Right kidney (tissue), 1 donor: ENCODE data around the gene C10orf90.

Experiments
- DNase-seq: peaks from one replicate; pipeline ENCODE4 v3.0.0-alpha.2; 2016

Gene C10orf90

DNA sequence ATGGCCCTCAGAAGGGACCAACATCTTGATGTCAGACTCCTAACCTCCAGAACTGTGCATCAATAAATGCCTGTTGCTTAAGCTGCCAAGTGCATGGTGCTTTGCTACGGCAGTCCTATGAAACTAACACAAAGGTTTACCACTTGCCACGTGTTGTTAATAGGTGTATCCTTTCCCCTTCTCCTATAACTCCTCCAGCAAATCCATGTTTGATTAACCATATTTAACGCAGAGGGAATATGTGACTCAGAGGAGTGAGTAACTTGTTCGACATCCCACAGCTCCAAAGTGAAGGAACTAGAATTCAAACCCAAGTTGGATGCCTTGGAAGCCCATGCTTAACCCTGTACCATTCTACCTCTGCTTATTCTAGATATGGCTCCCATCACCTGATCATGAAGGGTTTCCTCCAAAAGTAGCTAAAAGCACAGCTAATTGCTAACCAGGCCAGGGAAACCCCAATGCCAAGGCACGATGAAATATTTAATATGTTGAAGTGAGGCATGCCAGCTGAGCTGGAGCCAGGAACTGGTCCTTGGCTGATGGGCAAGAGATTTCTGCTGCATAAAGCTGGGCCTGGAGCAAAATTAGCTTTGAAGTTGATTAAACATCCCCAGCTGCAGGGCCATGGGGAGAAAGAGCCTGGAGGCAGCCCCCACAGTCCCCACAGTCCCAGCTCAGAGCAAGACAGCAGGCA lies 131.9 kb downstream of the C10orf90 start:
- no peak for DNase-seq

DNA sequence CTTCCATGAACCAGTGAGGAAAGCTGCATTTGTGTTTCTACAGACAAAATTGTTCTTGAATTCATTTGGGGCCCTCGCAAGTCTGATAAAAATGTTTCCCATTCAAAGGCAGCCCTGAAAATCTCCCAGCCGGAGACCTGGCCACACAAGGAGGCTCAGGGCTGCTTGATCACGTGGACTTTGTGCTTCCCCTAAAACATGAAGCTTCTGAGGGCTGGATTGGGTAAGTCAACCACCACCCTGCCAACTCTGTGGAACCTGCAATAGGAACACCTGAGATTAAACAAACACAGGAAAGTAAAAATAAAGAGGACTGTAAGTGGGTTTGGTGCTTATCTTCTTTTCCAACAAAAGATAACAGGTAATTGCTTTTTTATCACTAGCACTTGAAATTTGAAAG lies 133.8 kb downstream of the C10orf90 start:
- DNase-seq = no peak

DNA sequence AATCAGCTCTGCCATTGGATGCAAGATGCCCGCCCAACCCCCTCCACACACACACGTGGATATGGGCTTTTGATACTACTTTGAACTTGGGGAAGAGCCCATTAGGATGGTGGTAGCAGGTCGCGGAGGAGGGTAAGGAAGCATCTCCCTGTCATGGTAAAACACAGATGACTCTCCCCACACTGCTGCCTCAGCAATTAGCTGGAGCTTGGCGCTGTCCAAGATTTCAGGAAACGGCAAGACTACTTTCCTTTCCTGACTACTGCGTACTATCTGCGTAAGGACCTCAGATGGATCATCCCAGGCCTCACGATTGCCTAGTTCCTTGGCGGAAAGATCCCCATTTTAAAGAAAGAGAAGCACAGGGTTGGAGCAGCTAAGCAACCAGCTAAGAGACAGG lies 134.3 kb downstream of the C10orf90 start:
- DNase-seq = no peak

DNA sequence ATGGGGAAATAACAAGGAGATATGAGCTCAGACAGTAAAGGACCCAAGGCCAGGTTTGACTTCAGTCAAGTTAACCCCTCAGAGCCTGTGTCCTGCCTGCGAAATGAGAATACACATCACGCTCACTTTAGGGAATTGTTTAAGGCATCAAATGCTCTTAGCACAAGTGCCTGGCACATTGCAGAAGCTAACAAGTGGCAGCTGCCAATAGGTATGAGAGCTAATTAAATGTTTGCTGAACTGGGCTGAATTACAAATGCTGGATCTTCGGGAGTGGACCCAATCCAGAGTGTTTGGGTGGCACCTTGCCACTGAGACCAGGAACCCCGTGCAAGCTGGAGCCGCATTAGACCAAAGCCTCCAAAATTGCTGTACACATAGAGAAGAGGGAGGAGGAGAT lies 136.8 kb downstream of the C10orf90 start:
- DNase-seq = no peak

DNA sequence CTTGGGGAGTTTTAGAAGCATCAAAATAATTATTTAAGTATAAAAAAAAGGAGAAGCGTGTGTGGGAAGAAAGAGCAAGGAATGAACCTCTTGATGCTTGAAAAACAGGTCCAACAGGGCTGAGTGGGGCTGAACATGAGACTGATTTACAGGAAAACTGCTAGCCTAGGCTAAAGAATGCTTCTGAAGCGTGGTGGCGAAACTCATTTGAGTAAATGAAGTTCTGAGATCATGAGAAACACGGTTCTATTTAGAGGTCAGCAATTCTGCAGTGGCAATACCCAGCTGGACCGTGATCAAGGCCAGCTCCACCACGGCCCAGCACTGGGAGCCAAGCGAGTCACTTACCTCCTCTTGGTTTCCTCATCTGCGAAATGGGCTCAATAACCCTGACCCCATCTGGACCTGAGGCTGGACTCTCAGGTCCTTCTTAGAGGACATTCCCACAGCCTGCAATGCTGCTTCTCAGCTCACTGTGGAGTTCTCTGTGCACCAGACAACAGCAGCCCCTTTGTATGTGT lies 142.1 kb downstream of the C10orf90 start:
- DNase-seq = no peak

DNA sequence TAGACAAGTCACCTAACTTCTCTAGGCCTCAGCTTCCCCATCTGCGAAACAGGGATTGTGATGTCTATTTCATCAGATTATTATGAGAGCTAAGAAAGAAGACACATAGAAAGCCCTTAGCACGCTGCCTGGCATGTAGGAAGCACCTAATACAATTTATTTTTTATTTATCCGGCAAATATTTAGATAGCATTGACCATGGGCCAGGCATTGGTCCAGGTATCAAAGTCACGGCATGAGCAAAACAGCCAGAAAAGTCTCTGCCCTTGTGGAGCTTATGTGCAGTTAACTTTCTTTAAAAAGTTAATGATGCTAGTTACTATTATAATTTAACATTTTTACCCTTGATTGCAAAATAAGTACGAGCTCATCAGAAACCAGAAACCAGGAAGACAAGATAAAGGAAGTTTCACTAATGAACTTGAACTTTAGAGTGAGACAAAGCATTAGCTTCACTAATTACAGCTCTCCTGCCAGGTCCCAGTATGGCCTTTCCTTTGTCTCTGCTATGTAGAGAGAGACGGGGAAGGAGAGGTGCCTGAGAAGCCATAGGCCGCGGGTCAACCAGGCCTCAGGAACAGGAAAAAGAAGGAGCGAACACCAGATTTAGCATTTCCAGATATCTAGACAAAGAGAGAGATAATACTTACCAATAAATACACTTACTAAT lies 142.7 kb downstream of the C10orf90 start:
- DNase-seq = no peak

DNA sequence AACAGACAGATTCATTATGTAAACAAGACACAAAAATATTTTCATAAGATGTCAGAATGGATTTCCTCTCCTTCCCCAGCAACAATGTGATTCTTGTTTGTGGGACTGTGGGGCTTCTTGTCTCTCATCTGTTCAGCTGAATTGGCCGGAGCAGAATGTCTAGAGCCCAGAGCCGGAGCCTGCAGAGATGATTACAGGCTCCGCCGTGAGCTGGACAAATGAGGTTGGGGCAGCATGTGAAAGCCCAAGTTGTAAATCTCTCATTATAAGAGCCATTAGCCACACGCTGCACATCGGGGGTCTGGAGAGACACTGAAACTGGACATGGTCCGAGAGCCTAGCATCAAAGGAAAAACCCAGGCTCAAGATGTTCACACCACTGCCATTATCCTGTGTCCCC lies 145.2 kb downstream of the C10orf90 start:
- no peak for DNase-seq

DNA sequence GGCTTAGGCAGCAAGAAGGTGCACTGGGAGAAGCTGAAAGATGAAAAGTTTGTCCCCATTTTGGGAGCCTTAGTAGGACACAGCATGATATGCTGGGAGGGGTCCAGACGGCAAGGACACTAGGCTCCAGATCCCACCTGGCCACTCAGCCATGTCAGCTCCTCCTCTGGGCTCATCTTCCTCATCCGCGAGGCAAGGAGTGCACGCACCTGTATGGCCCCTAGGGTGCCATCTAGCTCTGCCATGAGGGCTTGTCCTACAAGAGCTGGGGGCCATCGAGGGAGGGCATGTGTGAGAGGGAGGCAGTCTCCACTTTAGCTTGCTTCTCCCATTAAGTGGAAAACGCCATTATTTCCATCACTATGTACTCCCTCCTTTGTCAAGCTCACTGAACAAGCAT lies 146.0 kb downstream of the C10orf90 start:
- no peak for DNase-seq

DNA sequence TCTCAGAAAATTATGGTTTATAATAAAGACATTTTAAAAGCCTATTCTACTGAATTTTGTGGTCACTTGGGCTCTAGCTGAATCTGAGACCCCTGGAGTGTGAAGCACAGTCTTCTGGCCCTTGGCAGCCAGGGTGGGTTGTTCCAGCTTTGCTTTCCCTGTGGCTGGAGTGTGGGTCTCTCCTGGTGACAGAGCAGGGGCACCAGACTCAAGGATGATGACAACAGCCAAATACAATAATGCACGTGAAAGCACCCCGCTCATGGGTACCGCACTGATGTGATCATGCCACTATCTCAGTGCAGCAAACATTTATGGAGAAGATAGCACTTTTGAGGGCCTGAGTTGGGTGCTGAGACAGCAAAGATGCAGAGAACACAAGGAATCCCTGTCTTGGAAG lies 147.4 kb downstream of the C10orf90 start:
- no peak for DNase-seq

DNA sequence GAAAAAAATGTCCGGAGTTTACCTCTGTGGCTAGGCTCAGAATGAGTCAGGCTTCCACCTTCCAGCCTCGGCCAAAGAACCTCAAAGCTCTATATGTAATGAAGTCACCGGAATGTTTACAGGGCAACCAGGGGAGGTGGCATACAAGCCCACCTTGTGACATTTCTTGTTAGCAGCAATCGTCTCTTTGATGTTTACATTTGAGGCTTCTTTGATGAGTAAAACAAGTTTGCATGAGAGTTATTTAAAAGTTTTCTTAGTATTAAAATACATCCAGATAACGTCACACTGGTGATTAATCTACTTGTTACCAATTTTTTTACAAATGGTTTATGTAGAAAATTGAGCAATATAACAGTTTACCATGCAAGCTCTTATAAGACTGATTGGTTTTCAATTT lies 149.1 kb downstream of the C10orf90 start:
- DNase-seq = no peak

DNA sequence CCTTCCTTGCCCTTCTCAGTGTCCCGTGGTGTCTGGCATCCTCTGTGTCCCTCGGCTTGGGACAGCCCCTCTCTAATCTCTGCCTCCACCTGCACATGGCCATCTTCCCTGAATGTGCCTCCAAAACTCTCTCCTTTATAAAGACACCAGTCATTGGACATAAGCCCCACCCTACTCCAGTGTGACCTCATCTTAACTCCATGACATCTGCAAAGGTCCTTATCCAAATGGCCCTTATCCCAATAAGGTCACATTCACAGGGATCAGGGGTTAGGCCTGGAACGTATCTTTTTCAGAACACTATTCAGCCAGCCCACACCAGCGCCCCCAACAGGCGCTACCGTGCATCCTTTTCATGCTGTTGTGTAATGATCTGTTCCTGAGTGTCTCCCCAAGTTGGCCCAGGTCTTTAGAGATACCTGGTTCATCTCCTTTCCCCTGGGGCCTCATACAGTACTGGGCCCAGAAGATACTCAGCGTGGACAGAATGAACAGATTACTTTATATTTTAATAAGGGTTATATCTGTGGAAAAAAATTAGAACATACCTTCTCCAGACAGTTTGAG lies 149.7 kb downstream of the C10orf90 start:
- DNase-seq = no peak

DNA sequence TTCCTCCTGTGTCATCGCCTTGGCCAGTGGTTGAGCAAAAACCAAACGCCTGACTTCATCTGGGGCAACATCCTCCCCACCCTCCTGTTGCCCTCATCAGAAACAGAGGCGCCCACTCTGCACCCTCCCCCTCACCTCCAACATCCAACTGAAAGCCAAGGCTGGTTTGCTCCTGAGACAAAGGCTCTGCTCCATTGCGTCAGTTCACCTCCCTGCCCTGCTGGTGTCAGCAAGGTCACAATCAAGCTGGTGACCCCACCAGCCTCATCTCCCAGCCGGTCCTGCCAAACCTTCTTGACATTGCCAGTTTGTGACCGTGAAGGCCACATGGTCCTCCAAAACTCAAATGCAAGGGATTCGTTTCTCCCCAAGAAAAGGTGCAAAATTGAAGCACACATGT lies 150.5 kb downstream of the C10orf90 start:
- no peak for DNase-seq

DNA sequence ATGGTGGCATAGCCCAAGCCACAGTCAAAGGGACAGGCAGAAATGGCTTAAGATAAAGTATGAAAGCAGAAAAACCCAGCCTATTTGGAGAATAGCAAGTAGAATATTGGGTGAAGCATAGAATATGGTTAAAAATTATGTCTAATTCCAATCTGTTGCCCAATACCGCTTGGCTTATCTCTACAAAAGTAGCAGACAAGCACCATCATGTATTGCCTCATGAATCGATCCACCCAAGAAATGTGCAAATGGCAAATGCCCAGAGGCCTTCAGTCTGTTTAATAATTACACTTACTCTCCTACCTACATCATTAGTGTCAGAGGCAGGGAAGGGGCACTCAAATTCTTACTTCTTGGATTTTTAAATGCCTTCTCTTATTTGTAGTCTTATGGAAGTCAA lies 151.3 kb downstream of the C10orf90 start:
- no peak for DNase-seq

DNA sequence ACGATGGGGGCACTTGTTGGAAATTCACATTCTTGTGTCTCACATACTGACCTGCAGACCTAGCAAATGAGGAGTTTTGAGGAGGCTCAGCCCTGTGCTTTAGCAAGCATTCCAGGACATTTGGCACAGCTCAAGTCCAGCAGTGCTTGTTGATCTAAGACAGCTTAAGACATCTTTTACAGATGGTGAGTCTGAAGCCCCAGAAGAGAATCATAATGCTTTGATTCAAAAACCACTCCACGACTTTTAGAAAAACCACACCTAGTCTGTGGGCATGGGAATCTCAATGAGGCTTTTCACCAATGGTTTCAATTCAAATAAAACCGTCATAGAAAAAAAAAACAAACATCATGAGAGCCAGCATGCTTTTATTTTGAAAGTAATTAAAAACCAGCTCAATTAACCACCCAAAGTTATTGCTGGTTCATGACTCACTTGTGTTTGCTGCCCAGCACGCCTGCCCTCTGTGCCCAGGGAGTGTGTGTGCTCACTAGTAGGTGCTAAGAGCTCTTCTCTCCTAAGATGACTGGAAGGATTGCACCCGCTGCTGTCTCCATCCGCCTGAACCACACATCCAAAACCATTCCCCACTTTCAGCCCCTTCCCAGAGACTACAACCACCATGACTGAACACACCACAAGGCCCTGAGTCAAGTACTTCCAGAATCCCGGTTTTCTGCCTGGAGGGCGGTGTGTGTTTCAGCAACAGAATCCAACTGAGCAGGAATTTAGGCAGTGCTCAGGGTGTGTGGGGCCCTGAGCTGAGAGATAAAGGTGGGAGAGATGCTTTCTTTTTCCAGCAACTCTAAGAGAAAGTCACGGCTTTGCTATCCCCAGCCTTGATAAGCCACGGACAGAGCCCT lies 152.0 kb downstream of the C10orf90 start:
- no peak for DNase-seq

DNA sequence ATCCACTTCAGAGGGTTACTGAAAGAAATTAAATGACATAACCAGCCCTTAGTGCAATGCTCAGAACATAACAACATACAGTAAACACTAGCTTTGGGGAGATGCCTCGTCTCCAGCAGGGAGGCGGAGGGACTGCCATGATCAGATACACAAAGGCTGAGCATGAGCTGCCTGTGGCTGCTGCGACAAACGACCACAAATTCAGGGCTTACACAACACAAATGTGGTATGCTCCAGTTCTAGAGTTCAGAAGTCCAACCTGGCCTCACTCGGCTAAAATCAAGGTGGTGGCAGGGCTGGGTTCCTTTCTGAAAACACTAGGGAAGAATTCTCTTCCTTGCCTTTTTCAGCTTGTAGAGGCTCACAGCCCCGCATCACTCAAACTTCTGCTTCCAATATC lies 154.0 kb downstream of the C10orf90 start:
- no peak for DNase-seq

DNA sequence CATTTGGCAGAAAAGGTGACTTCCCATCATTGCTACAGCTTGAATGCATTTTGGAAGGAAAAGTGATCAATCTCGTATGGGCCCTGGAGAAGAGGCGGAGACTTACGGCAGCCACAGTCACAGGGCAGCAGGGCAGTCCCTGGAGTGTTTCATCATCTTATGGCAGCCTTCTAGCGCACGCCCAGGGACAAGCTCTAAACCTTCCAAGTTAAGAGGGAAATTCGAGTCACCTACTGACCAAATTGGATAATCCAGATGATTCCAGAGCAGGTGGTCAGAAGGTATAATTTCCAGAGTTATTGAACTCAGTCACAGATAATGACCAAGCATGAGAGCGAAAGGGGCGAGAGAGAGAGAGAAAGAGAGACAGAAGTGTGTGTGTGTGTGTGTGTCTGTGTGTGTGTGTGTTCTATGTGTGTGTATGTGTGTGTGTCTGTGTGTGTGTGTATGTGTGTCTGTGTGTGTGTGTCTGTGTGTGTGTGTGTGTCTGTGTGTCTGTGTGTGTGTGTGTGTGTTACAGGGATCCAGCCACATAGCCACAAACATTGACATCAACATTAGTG lies 158.5 kb downstream of the C10orf90 start:
- DNase-seq = no peak

DNA sequence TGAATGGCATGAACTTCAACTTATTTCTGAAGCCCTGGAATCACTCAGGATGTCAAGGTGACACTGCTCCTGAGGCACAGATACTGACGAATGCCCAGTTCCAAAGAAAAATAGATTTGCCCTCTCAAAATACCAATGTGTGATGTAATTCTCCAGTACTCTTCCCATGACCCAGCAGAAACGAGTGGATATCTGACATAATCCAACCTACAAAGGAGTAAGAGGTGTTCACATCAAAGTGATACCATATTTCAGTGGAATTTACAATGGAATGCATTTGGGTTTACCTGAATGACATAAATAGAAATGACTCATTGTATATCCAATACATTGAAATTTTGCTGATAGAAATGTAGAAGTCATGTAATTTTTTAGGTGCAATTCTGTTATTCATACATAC lies 161.3 kb downstream of the C10orf90 start:
- DNase-seq = no peak

DNA sequence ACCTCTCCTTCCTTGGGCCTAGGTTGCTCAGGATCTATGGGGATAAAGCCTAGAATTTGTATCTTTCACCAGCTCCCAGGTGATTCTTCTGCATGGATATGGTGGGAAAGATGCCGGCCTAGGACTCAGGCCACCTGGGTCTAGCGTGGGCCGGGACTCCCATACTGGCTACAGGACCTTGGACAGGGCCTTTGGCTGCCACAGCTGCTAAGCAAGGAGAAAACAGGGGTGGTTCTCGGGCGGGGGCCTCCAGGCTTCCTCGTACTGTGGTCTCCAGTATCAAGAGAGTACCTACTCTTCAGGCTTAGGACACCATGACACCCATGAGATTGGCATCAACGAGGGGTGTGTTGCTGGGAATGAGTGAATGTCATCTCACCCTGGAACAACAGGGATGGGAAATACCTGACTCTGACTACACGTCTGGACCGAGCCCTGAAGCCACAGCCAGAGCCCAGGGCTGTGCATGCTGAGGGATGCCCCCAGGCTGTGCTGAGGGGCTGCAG lies 161.9 kb downstream of the C10orf90 start:
- no peak for DNase-seq

DNA sequence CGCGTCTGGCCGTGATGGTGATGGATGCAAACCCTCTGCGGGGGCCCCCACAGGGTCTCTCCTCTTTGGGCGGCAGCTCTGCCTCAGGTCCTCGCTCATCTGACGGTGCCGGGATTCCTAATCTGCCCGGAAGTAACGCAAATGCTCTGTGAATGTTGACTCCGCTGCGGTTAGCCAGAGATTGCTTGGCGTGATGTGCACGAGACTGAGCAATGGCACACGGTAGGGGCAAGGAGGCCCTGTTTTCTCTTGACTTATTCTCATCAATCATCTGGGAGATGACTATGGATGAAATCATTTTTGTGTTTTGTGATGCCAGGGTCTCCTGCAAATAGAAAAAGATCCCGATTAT lies 165.8 kb downstream of the C10orf90 start:
- DNase-seq = no peak

DNA sequence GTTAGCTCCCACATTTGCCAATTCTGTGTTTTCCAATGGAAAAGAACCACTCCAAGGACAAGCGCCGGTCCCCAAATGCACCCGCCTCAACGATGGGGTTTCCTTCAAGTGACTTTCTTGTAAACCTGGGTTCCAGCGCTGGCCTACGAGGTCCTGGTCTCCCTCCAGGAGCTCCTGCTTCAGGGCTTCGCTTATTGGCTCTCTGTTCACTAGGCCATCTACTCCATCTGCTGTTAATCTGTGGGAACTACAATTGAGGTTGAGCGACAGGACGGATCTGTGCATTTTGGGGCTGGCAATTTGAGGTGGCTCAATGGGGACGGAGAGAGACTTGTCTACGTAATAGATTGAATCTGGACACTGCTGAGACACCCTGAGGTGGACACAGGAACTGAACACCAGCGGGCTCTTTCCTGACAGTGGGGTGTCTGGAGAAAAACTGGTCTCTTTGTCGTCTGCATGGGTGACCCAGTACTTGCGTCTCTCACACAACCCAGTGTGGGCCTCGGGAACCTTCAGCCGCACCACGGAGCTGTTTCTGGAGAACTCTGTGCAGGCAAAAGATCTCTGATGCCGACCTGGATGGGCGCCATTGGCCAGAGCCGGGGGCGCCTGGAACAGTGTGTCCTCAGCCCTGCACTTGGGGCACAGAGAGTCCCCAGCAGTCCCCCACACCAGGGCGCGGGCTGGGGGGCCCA lies 166.3 kb downstream of the C10orf90 start:
- peak; percentile 46 for DNase-seq

DNA sequence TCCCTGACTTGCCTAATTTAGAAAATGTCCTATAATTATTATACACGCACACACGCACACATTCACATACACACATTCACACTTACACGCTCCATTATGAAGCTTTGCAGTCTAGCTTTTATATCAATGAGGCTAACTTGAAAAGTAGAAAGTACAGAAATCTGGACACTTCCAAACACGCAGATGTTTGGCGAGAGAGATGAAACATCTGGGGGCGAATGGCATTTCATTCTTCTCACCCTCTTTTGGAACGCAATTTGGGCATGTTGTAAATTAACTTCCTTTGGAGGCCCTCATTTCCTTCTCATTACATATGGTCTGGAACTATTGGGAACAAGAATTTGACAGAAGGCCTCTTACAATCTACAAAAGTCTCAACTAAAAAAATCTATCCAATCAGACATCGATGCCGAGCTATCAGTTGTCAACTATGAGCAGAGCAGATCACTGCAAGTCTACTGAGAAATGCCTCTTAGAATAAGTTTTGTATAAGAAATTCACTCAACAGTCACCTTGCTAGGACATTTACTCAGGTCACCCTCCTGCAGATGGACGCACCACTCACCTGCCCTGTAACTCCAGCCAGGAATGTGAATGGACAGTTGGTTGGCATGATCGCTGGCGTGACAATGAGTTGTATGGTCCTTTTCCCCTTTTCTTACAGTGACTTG lies 167.0 kb downstream of the C10orf90 start:
- no peak for DNase-seq
